ENCODE data around the gene MAD1L1.

- no peak for TF ChIP-seq CTCF (IDR thresholded peaks at IDR 0.05 in 2 of 3, conservative IDR thresholded peaks at IDR 0.05 in 1 of 3; ENCODE audit: borderline replicate concordance in 1 of 3, insufficient read depth in 1 of 3, low read depth in 2 of 3, low read length in 2 of 3)
- no peak for TF ChIP-seq POLR2A (IDR thresholded peaks at IDR 0.05; ENCODE audit: borderline replicate concordance, extremely low read depth, insufficient read depth, insufficient read length)
- no peak for TF ChIP-seq SRF (IDR thresholded peaks at IDR 0.05; ENCODE audit: low read depth)
- TF ChIP-seq CBX3 (IDR thresholded peaks at IDR 0.05; ENCODE audit: low read depth) = no peak
- no peak for TF ChIP-seq ATF3 (IDR thresholded peaks at IDR 0.05)
Observed at GRCh38 chr7:2231992-2232765, 566 bp downstream of the MAD1L1 start.
